ENCODE results near the gene EVL.

The EVL gene

DNA sequence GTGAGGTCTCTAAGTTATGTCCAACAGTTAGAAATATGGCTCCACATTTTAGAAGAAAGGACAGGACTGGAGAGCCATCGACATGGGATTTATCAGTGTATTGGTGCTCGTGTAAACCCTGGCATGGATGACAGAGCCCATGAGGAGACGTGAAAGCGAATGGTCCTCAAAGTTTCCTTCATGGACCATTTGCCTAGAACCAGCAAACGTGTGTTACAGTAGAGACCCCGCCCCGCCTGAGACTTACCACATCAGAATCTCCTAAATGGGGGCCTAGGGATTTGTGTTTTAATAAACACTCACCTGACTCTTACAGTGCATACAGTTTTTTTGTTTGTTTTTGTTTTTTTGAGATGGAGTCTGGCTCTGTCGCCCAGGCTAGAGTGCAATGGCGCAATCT lies 12.2 kb downstream of the EVL start:
- H3K27me3 ChIP-seq = no peaks in the 10 kb centered on the region
- intact Hi-C loops (cut with DNase I; ENCODE audit: low total_unique reads) = no loop called here
- no peak for TF ChIP-seq CTCF (IDR thresholded peaks at IDR 0.05)
- DNase-seq = no peak
- H3K27ac ChIP-seq = no peak overlapping the region
- H3K9me3 ChIP-seq = no peaks in the 10 kb centered on the region
- peaks cover 0 to 24% (median 4%) of the 10 kb centered on the region in 4 donors for H3K4me1 ChIP-seq
- no peaks in the 10 kb centered on the region for H3K36me3 ChIP-seq
- H3K4me3 ChIP-seq = no peak overlapping the region

GRCh38 chr14:100078216-100078803 lies 13.1 kb downstream of the EVL start:
- intact Hi-C loops (cut with DNase I; ENCODE audit: low total_unique reads) = no loop called here
- Histone ChIP-seq H3K27me3 (no peaks in the 10 kb centered on the region), H3K9me3 (no peaks in the 10 kb centered on the region), H3K4me3 (no peak overlapping the region), H3K36me3 (no peaks in the 10 kb centered on the region), H3K4me1 (peaks cover 0 to 24% (median 4%) of the 10 kb centered on the region in 4 donors), H3K27ac (peak overlapping the region in 1 of 2 donors; percentile 15)
- TF ChIP-seq CTCF (IDR thresholded peaks at IDR 0.05) = no peak
- DNase-seq = no peak

DNA sequence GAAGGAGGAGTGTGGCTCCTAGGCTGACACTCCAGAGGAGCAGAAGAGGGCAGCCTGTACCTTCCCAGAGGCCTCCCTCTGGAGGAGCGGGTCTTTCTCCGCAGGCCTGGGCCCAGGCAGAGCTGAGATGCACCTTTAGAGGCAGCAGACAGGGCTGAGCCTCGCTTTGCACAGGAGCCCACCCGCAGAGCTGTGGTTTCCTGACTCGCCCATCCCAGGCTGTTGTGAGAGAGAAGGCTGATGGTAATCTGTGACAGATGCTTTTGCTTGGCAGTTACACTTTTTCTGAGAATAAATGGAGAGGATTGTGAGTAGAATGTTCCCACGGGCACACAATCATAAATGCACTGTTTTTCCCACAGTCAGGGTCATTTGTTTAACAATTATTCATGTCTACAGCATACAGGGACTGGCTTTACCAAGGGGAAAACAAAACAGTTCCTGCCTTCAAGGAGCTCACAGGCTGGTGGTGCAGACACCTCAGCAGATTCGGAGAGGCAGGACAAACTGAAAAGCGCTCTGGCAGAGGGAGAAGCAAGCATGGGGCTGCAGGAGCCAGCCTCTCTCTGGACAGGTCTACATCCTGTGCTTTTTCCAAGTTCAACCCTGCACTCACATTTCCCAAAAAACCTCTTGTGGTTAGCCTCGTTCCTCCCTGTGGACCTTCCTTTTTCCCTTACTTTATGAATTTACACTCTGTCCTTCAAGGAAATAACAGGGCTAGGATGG lies 13.9 kb downstream of the EVL start:
- intact Hi-C loops (cut with DNase I; ENCODE audit: low total_unique reads) = no loop called here
- Histone ChIP-seq H3K27me3 (no peaks in the 10 kb centered on the region), H3K4me1 (peaks cover 0 to 24% (median 4%) of the 10 kb centered on the region in 4 donors), H3K4me3 (no peak overlapping the region), H3K27ac (peak overlapping the region in 1 of 2 donors; percentile 15), H3K9me3 (no peaks in the 10 kb centered on the region), H3K36me3 (no peaks in the 10 kb centered on the region)
- no peak for TF ChIP-seq CTCF (IDR thresholded peaks at IDR 0.05)
- no peak for DNase-seq

DNA sequence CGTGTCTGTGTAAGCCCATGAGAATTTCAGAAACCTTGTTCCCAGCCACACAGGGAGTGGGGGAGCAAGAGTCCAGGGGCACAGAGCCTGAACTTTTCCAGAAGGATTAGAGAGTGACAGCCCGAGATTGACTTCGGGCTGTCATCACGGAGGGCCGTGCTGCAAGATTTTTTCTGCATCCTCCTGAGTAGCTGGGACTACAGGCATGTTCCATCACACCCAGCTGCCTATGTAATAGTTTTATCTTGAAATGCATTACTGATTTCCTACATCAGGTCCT lies 14.4 kb downstream of the EVL start:
- Histone ChIP-seq H3K9me3 (no peaks in the 10 kb centered on the region), H3K4me1 (peaks cover 0 to 24% (median 4%) of the 10 kb centered on the region in 4 donors), H3K36me3 (no peaks in the 10 kb centered on the region), H3K27me3 (no peaks in the 10 kb centered on the region), H3K27ac (peak overlapping the region in 1 of 2 donors; percentile 15), H3K4me3 (no peak overlapping the region)
- no peak for DNase-seq
- intact Hi-C loops (cut with DNase I; ENCODE audit: low total_unique reads) = no loop called here
- no peak for TF ChIP-seq CTCF (IDR thresholded peaks at IDR 0.05)

- no peak for TF ChIP-seq CTCF (IDR thresholded peaks at IDR 0.05)
- Histone ChIP-seq H3K4me1 (peaks cover 0 to 24% (median 4%) of the 10 kb centered on the region in 4 donors), H3K36me3 (no peaks in the 10 kb centered on the region), H3K4me3 (no peak overlapping the region), H3K9me3 (no peaks in the 10 kb centered on the region), H3K27ac (no peak overlapping the region), H3K27me3 (no peaks in the 10 kb centered on the region)
- intact Hi-C loops (cut with DNase I; ENCODE audit: low total_unique reads) = no loop called here
- no peak for DNase-seq
Observed at GRCh38 chr14:100080206-100080605, 15.0 kb downstream of the EVL start.

Data from tibial artery (tissue), 4 donors.